Activated T-helper 1 cell treated with anti-CD3 and anti-CD28 coated beads, Interleukin-12 subunit alpha, Interleukin-12 subunit beta, Interleukin-2, Interleukin-4 antibody, amounts not matched to agents 30 ng/mL and 10 ng/mL and 1 ng/mL, durations not matched to agents 14 hours and 24 hours and 36 hours (primary cell): ENCODE results near the gene FYB2. TPM values are rescaled to one million over a fixed set of nuclear protein-coding genes. Genes with fewer than 3 reads are reported as not detected.

ENCODE experiments used
- DNase-seq: peaks from one replicate; pipeline ENCODE4 v3.0.0; 2021; ENCODE audit warnings: low spot score
- H3K27ac Mint-ChIP-seq: one replicate; pipeline ENCODE4 v1.8.0; 2021; ENCODE audit warnings: mild to moderate bottlenecking, mixed read lengths
- H3K27me3 Mint-ChIP-seq: one replicate; pipeline ENCODE4 v1.8.0; 2022; ENCODE audit warnings: mild to moderate bottlenecking, moderate library complexity, mixed read lengths; ENCODE audit not compliant: insufficient read depth
- H3K36me3 Mint-ChIP-seq: one replicate; pipeline ENCODE4 v1.8.0; 2021; ENCODE audit warnings: low read depth, mixed read lengths
- H3K4me1 Mint-ChIP-seq: one replicate; pipeline ENCODE4 v1.8.0; 2021; ENCODE audit warnings: low read depth, mixed read lengths
- H3K4me3 Mint-ChIP-seq: one replicate; pipeline ENCODE4 v1.8.0; 2021; ENCODE audit warnings: mild to moderate bottlenecking, moderate library complexity, mixed read lengths
- H3K9me3 Mint-ChIP-seq: one replicate; pipeline ENCODE4 v1.8.0; 2021; ENCODE audit warnings: mixed read lengths
- intact Hi-C: fragments of 100-400 bp; cut with micrococcal nuclease; formaldehyde crosslinking; loops from one replicate; pipeline ENCODE4 v1.15.1; 2024
- total RNA-seq: library from RNA; stranded (reverse); gene quantifications from 2 replicates; pipeline ENCODE4 v1.2.3, GENCODE V29; 2022

FYB2 gene
- total RNA-seq, 1 donor from 2014 or later: not detected

DNA sequence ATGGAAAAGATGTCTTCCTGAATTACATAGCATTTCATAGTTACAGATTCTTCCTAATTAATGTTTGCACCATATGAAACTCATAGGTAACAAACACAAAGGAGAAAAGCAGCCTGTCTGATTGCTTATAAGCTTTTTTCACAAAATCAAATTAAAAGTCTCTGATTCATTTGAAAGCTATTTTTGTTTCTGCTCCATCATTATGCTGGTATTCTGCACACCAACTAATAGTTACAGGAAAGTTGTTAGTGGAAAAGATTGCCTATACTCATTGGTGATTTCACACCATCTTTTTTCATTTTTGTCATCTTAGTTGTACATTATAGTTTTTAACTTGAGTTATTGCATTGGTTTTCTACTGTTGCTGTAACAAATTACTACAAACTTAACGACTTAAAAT is 104.0 kb downstream of the FYB2 start:
- Mint-ChIP-seq H3K36me3 (no peaks in the 10 kb centered on the region), H3K4me1 (no peaks in the 10 kb centered on the region), H3K9me3 (no peaks in the 10 kb centered on the region), H3K4me3 (no peak overlapping the region), H3K27me3 (peaks cover 11% of the 10 kb centered on the region), H3K27ac (no peak overlapping the region)
- intact Hi-C loops: no loop called here
- no peak for DNase-seq

DNA sequence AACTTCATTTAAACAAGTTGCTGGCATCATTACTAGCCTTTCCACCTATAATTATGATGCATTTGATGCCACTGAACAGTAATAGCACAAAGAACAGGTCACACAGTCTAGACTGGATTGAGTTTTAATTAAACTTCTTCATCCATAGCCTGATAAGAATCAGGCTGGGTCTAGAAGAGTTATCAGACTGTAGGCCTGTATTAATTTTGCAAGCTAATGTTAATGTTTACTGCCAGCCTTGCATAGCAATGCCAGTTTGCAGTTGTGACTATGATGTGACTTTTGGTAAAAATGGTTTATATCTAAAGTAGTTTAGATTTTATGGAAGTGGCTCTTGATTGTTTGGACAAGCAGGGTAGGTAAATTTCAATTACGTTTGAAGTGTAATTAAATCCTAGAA is 106.1 kb downstream of the FYB2 start:
- H3K4me1 Mint-ChIP-seq: no peaks in the 10 kb centered on the region
- H3K27me3 Mint-ChIP-seq: peaks cover 13% of the 10 kb centered on the region
- H3K36me3 Mint-ChIP-seq: no peaks in the 10 kb centered on the region
- no peak overlapping the region for H3K4me3 Mint-ChIP-seq
- H3K27ac Mint-ChIP-seq: no peak overlapping the region
- intact Hi-C loops: no loop called here
- DNase-seq: no peak
- H3K9me3 Mint-ChIP-seq: no peaks in the 10 kb centered on the region

DNA sequence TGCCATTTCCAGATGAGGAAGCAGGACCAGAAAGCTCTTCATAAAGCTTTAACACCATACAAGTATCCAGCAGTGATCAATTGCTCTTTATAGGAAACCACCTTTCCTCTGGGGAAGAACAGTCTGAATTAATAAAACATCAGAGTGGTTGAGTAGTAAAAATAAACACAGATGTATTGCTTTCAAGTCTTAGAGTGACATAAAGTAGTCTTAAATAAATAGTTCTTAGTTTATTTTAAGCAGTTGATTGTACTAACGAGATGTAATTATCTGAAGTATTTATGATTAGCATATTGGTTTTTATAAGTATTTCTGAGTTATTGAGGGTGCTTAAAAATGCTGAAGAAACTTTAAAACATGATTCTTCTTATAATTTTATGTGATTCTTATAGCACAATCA is 107.1 kb downstream of the FYB2 start:
- no peak for DNase-seq
- Mint-ChIP-seq H3K36me3 (no peaks in the 10 kb centered on the region), H3K4me1 (no peaks in the 10 kb centered on the region), H3K9me3 (no peaks in the 10 kb centered on the region), H3K4me3 (no peak overlapping the region), H3K27ac (no peak overlapping the region), H3K27me3 (peaks cover 13% of the 10 kb centered on the region)
- intact Hi-C loops: no loop called here

DNA sequence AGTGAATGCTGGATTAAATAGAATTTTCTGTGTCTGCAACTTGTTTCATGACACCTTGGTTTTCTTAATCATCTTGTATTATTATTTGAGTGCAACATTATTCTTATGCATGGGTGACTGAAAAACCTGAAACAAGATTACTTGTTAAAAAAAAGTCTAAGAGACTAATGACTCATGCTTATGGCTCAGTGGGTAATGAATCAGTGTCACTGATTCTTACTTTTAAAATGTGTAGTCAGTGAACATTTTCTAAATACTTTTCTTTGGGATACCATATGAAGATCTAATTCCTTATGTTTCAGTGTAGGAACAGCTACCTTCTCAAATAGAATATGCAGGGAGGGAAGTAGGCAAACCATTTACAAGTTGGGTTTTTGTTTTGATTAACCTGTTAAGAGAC is 108.6 kb downstream of the FYB2 start:
- Mint-ChIP-seq H3K27ac (no peak overlapping the region), H3K4me1 (no peaks in the 10 kb centered on the region), H3K27me3 (peaks cover 10% of the 10 kb centered on the region), H3K9me3 (no peaks in the 10 kb centered on the region), H3K36me3 (no peaks in the 10 kb centered on the region), H3K4me3 (no peak overlapping the region)
- intact Hi-C loops: no loop called here
- no peak for DNase-seq

DNA sequence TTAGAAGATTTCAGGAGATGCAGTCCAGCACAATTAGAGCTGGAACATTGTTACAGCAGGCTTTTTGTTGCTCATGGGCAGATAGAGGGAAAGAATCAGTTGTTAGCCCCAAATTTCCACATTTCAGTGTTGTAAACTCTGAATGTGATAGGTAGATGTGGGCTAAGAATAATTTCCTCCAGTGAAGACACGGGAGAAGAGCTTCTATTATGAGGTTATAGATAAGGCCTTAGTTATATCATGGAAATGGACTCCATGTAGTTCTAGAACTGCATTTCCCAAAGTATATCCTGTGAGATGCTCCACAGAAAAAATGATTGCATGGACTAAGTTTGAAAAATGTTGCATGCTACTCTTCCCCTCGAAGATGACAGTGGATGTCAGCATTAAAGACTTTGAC is 109.2 kb downstream of the FYB2 start:
- Mint-ChIP-seq H3K4me3 (no peak overlapping the region), H3K36me3 (no peaks in the 10 kb centered on the region), H3K9me3 (no peaks in the 10 kb centered on the region), H3K27ac (no peak overlapping the region), H3K4me1 (no peaks in the 10 kb centered on the region), H3K27me3 (peaks cover 8% of the 10 kb centered on the region)
- no peak for DNase-seq
- intact Hi-C loops: loop anchor here (5.0 kb wide), 1 partner anchor 1333 kb away; no protein-coding TSS in a partner anchor

DNA sequence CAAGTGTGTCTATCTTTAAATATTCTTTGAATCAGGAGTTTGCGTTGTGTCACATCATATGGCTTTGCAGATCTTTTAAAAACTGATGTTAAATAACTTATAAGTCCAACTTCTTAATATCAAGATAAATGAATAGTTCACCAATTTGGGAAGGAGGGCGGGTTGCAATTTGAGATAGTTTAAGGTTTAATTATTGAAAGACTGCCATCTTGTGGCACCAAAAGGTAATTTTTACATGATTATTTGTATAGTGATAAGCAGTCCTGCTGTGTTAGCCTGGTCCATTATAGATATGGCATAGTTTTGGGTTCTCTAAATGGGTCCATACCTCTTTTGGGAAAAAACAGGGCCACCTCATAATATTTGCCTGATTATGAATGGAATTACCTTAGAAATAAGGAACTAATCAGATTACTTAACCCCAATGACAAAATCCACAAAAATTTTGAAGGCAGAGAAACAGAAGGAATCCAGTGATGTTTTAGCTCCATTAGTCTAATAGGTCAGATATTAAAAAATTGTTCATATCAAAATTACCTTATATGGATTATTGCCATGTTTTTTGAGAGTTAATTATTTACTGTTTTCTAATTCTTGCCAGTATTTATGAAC is 109.8 kb downstream of the FYB2 start:
- no peak for DNase-seq
- H3K27me3 Mint-ChIP-seq: peaks cover 8% of the 10 kb centered on the region
- no peaks in the 10 kb centered on the region for H3K9me3 Mint-ChIP-seq
- intact Hi-C loops: loop anchor here (5.0 kb wide), 1 partner anchor 1332 kb away; no protein-coding TSS in a partner anchor
- no peaks in the 10 kb centered on the region for H3K36me3 Mint-ChIP-seq
- no peak overlapping the region for H3K27ac Mint-ChIP-seq
- no peaks in the 10 kb centered on the region for H3K4me1 Mint-ChIP-seq
- no peak overlapping the region for H3K4me3 Mint-ChIP-seq

DNA sequence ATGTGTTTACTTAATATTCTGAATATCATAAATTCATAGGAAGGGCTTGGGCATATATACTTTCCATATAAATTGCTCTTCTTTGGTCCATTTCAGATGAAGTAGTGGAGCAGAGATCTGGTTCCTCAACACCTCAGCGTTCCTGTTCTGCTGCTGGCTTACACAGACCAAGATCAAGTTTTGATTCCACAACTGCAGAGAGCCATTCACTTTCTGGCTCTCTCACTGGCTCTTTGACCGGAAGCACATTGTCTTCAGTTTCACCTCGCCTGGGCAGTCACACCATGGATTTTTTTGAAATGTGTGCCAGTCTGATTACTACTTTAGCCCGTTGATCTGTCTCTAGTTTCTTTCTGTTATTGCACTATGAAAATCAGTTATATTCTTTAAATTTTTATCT is 111.8 kb downstream of the FYB2 start:
- H3K27ac Mint-ChIP-seq: no peak overlapping the region
- peaks cover 8% of the 10 kb centered on the region for H3K27me3 Mint-ChIP-seq
- intact Hi-C loops: loop anchor here (5.0 kb wide), 1 partner anchor 1330 kb away; no protein-coding TSS in a partner anchor
- no peaks in the 10 kb centered on the region for H3K4me1 Mint-ChIP-seq
- no peaks in the 10 kb centered on the region for H3K36me3 Mint-ChIP-seq
- no peak for DNase-seq
- no peak overlapping the region for H3K4me3 Mint-ChIP-seq
- no peaks in the 10 kb centered on the region for H3K9me3 Mint-ChIP-seq

DNA sequence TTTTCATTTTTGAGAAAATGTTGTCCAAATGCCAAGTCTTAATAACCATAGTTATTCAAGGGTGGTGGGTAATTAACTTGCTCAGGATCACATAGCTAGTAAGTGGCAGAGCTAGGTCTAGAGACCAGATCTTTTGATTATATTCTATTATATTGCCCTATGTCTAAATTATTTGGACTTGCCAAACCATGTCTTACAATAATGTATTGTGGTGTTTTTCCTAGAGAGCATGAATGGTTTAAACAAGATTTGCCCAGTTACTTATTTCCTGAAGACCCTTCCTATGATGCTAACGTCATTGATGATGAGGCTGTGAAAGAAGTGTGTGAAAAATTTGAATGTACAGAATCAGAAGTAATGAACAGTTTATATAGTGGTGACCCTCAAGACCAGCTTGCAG is 115.5 kb downstream of the FYB2 start:
- H3K4me1 Mint-ChIP-seq: no peaks in the 10 kb centered on the region

DNA sequence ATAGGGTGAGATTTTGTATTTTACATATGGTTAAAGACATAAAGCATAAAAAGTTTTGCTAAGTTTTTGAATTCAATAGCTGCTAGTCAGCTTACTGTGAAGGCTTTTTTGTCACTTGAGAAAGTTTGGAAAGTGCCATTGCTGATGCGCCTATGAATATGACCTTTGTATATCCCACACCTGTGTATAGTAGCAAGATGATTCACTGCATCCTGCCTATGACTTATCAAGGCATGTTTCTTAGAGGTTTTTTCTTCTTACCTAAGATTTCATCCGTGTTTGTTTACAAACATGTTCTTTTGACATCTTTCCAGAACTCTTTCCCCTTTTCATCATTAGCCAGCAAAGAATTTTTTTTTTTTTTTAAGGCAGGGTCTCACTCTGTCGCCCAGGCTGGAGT is 122.5 kb downstream of the FYB2 start:
- no peaks in the 10 kb centered on the region for H3K4me1 Mint-ChIP-seq
- no peak overlapping the region for H3K27ac Mint-ChIP-seq
- no peak for DNase-seq
- H3K4me3 Mint-ChIP-seq: no peak overlapping the region
- no peaks in the 10 kb centered on the region for H3K9me3 Mint-ChIP-seq
- H3K27me3 Mint-ChIP-seq: peaks cover 2% of the 10 kb centered on the region
- H3K36me3 Mint-ChIP-seq: no peaks in the 10 kb centered on the region
- intact Hi-C loops: no loop called here

More for the DNA sequence above, 115.5 kb downstream of the FYB2 start:
- Mint-ChIP-seq H3K27ac (no peak overlapping the region), H3K9me3 (no peaks in the 10 kb centered on the region), H3K36me3 (no peaks in the 10 kb centered on the region), H3K4me3 (no peak overlapping the region), H3K27me3 (peaks cover 3% of the 10 kb centered on the region)
- DNase-seq: no peak
- intact Hi-C loops: no loop called here

DNA sequence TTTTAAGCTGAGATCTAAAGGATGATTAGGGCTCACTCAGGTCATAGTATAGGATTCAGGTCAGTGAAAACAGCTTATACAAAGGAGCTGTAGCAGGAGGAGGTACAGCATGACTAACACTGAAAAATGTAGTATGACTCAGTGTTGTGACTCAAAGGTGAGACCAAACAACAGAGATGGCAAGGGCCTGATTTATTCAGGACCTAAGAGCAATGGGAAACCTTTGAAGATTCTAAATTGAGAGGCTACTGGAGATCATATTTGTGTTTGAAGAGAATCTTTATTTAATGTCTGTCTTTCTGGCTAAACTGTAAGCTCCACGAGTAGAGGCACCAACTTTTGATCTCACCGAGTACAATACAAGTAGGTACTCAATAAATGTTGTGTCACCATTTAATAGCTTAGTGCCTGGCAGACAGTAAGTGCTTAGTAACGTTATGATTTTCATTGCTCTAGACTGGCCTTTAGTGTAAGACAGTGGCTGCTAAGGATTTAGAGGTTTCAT is 130.6 kb downstream of the FYB2 start:
- Mint-ChIP-seq H3K27me3 (peaks cover under 1% of the 10 kb centered on the region), H3K4me3 (no peak overlapping the region), H3K36me3 (no peaks in the 10 kb centered on the region), H3K27ac (no peak overlapping the region), H3K9me3 (no peaks in the 10 kb centered on the region), H3K4me1 (no peaks in the 10 kb centered on the region)
- no peak for DNase-seq
- intact Hi-C loops: no loop called here

DNA sequence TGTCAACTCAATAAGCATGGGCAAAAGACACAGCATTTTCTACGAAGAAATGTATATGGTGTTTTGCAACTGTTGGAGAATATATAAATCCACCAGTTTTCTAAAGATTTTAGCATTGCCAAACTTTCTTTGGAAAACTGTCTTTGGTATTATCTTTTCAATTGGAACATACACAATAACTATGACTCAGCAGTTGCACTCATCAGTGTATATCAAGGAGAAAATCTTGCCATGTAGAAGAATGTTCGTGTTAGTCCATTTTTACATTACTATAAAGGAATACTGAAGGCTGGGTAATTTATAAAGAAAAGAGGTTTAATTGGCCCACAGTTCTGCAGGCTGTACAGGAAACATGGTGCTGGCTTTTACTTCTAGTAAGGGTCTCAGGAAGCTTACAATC is 133.0 kb downstream of the FYB2 start:
- H3K4me3 Mint-ChIP-seq: no peak overlapping the region
- intact Hi-C loops: no loop called here
- H3K27ac Mint-ChIP-seq: no peak overlapping the region
- no peaks in the 10 kb centered on the region for H3K27me3 Mint-ChIP-seq
- H3K4me1 Mint-ChIP-seq: no peaks in the 10 kb centered on the region
- no peak for DNase-seq
- H3K36me3 Mint-ChIP-seq: no peaks in the 10 kb centered on the region
- H3K9me3 Mint-ChIP-seq: no peaks in the 10 kb centered on the region

DNA sequence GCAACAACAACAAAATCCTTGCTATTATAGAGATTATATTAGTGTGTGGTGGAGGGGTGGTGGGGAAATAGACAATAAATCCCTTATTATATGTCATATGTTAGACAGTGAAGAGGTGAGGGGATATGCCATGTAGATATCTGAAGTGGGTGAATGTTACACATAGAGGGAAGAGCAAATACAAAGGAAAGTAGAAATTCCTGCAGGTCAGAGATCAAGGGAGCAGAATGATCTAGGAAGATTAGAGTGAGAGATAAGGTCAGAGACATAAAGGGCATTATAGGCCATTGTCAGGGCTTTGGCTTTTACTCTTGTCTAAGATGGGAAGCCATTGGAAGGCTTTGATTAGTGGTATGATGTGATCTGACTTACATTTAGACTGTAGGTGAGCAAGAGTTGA is 135.6 kb downstream of the FYB2 start:
- intact Hi-C loops: no loop called here
- H3K4me1 Mint-ChIP-seq: no peaks in the 10 kb centered on the region
- H3K4me3 Mint-ChIP-seq: no peak overlapping the region
- H3K27me3 Mint-ChIP-seq: no peaks in the 10 kb centered on the region
- no peak for DNase-seq
- H3K9me3 Mint-ChIP-seq: no peaks in the 10 kb centered on the region
- H3K36me3 Mint-ChIP-seq: no peaks in the 10 kb centered on the region
- no peak overlapping the region for H3K27ac Mint-ChIP-seq

DNA sequence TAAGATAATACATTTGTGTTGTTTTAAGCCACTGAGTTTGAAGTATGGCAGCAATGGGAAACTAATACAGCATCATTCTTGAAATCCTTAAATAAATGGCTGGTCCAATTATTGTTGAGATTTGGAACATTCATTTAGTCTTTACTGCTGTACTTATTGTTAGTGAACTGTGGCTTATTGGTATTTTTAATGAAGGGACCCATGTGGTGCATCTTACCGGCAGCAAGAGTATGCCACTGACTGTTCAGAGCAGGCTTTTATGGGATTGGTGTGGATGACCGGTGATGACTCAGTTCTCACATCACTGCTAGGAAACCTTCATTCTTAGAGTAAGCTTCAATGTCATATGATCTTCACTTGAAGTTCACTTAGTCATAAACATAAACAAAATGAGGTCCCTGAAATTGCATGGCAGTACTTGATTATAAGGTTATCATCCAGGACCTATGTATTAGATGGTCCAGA is 142.6 kb downstream of the FYB2 start:
- Mint-ChIP-seq H3K4me1 (no peaks in the 10 kb centered on the region), H3K9me3 (no peaks in the 10 kb centered on the region), H3K36me3 (no peaks in the 10 kb centered on the region), H3K27me3 (no peaks in the 10 kb centered on the region), H3K4me3 (no peak overlapping the region), H3K27ac (no peak overlapping the region)
- no peak for DNase-seq
- intact Hi-C loops: no loop called here

DNA sequence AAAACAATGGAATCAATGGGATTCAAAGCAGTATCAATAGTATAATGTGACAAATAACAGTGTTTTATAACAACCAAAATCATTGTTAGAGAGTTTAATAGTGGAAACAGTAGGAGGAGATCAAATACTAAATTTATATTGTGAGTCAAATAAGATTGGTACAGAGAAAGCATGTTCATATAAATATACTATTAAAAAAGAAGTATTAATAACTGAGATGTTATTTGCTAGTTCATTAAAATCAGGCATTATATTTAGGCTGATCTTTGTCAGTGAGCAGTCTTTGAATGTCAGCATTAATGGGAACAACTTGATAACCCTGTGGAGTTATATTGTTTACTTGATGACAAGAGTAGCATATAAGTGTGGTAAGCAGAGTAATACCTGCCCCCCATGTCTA is 143.4 kb downstream of the FYB2 start:
- no peak for DNase-seq
- no peaks in the 10 kb centered on the region for H3K4me1 Mint-ChIP-seq
- H3K9me3 Mint-ChIP-seq: no peaks in the 10 kb centered on the region
- no peak overlapping the region for H3K4me3 Mint-ChIP-seq
- no peaks in the 10 kb centered on the region for H3K36me3 Mint-ChIP-seq
- H3K27ac Mint-ChIP-seq: no peak overlapping the region
- no peaks in the 10 kb centered on the region for H3K27me3 Mint-ChIP-seq
- intact Hi-C loops: no loop called here
